SU-DHL-6 (cell line): ENCODE measurements around the gene PPT2.

Experiments used
- CTCF ChIP-seq: fragments of 200-600 bp; sonication (generic); IDR thresholded peaks from one replicate; pipeline ENCODE4 v1.5.1; 2017; ENCODE audit warnings: antibody characterized with exemption, mild to moderate bottlenecking, low read length, moderate library complexity; ENCODE audit not compliant: insufficient read depth, poor library complexity, severe bottlenecking
- EZH2phosphoT487 ChIP-seq: fragments of 200-600 bp; sonication (generic), shearing (Covaris generic); conservative IDR thresholded peaks from 2 replicates; pipeline ENCODE4 v1.6.1; 2018; ENCODE audit warnings: mild to moderate bottlenecking, antibody characterized with exemption, low read length, moderate library complexity, mixed read lengths

DNA sequence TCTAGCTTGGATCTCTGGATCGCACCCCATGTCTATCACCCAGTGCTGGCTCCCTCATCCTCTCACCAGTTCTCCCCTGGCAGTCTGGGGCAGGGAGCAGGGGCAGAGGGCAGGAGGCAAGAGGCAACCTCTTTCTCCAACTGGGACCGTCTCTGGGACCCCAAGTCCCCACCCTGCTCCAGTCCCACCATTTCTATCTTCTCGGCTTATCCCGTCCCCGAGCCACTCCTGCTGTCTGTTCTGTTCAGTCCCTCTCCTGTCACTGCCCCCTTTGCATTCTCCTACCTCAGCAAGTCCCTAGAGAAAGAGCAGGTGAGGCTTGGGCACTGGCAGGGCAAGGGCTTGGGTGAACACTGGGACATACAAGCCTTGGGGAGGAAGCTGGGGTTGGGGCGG lies 44.2 kb upstream of the PPT2 start:
- no peak for TF ChIP-seq CTCF
- TF ChIP-seq EZH2phosphoT487: no peak
